ENCODE measurements around the gene FBXW7. TPM values are rescaled to one million over a fixed set of nuclear protein-coding genes. Genes with fewer than 3 reads are reported as not detected.

Gene FBXW7
- total and polyA plus RNA-seq, 2 of the 13 experiments (the other 11 are each of a cell fraction or from before 2014, with no cell fraction given), result 5.0 to 40.9 TPM

GRCh38 chr4:152356428-152357034 lies 179.4 kb downstream of the FBXW7 start:
- no peak for FAIRE-seq
- intact Hi-C loops (cut with micrococcal nuclease; ENCODE audit: unreplicated experiment), result no loop called here
- Histone ChIP-seq H3K79me2 (ENCODE audit: insufficient read depth, low read length) (no peaks in the 10 kb centered on the region), H3K27me3 (ENCODE audit: control insufficient read depth in 1 of 2, insufficient read depth in 2 of 2, low read length in 2 of 2) (no peaks in the 10 kb centered on the region), H3K9me3 (ENCODE audit: low read length) (no peaks in the 10 kb centered on the region), H3K9ac (ENCODE audit: insufficient read depth, low read depth, low read length) (no peak overlapping the region), H3K4me2 (ENCODE audit: low read depth, low read length) (no peak overlapping the region), H3K36me3 (replicated peaks in 1 of 2; ENCODE audit: control insufficient read depth in 1 of 2, insufficient read depth in 2 of 2, low read length in 2 of 2) (no peaks in the 10 kb centered on the region), H4K20me1 (ENCODE audit: insufficient read depth, low read length) (peaks cover 4% of the 10 kb centered on the region; the same call in 1 of the 2 replicates), H3K27ac (ENCODE audit: extremely low read length, insufficient read depth, low read length) (no peak overlapping the region), H2AFZ (ENCODE audit: low read length) (no peak overlapping the region), H3K4me1 (ENCODE audit: insufficient read depth, low read length) (peaks cover 20% of the 10 kb centered on the region), H3K4me3 (replicated peaks in 1 of 3; ENCODE audit: insufficient read depth in 1 of 3, low read depth in 2 of 3, low read length in 3 of 3) (no peak overlapping the region)
- BruUV-seq (replicated peaks), result no TSS peak
- TF ChIP-seq HNRNPH1 (optimal IDR thresholded peaks at IDR 0.05; ENCODE audit: low read depth, low read length) (no peak), STAG1 (CRISPR knock-in tag; IDR thresholded peaks at IDR 0.05) (0 out of 2 replicates have a peak, but pooled peaks have one; percentile 9)
- 95% methylated on average over 1 of the region's 1 CpG for WGBS (ENCODE audit: low lambda C conversion rate)
- POLR2A ChIA-PET, result no interaction called here
- CTCF ChIA-PET (ENCODE audit: low intra/inter-chr PET ratio, low total read pairs), result no interaction called here
- in situ Hi-C loops (cut with HindIII; ENCODE audit: extremely low pct_ligation_motif_present, low pct_unique_long_range_greater_than_20kb), result no loop called here
- ATAC-seq, result peak; percentile 74
- peak; percentile 23 for DNase-seq (ENCODE audit: low spot score)

- DNase-seq (ENCODE audit: low spot score) (peak; percentile 46), FAIRE-seq (peak; percentile 40), ATAC-seq (peak; percentile 86)
- H4K20me1 ChIP-seq (ENCODE audit: insufficient read depth, low read length), result peaks cover 4% of the 10 kb centered on the region; the same call in 1 of the 2 replicates
- H3K4me2 ChIP-seq (ENCODE audit: low read depth, low read length), result peak overlapping the region; percentile 56
- peaks cover 20% of the 10 kb centered on the region for H3K4me1 ChIP-seq (ENCODE audit: insufficient read depth, low read length)
- POLR2A ChIA-PET, result no interaction called here
- no peaks in the 10 kb centered on the region for H3K79me2 ChIP-seq (ENCODE audit: insufficient read depth, low read length)
- in situ Hi-C loops (cut with HindIII; ENCODE audit: extremely low pct_ligation_motif_present, low pct_unique_long_range_greater_than_20kb) (no loop called here), intact Hi-C loops (cut with micrococcal nuclease; ENCODE audit: unreplicated experiment) (no loop called here)
- CTCF ChIA-PET (ENCODE audit: low intra/inter-chr PET ratio, low total read pairs), result no interaction called here
- WGBS (ENCODE audit: low lambda C conversion rate), result 75% methylated on average over 11 of the region's 11 CpGs
- no peak overlapping the region for H3K27ac ChIP-seq (ENCODE audit: extremely low read length, insufficient read depth, low read length)
- no TSS peak for BruUV-seq (replicated peaks)
- H3K9me3 ChIP-seq (ENCODE audit: low read length), result no peaks in the 10 kb centered on the region
- peak overlapping the region; percentile 0; the same call in 1 of the 2 replicates for H3K9ac ChIP-seq (ENCODE audit: insufficient read depth, low read depth, low read length)
- H3K36me3 ChIP-seq (replicated peaks in 1 of 2; ENCODE audit: control insufficient read depth in 1 of 2, insufficient read depth in 2 of 2, low read length in 2 of 2), result no peaks in the 10 kb centered on the region
- no peak overlapping the region for H2AFZ ChIP-seq (ENCODE audit: low read length)
- H3K4me3 ChIP-seq (replicated peaks in 1 of 3; ENCODE audit: insufficient read depth in 1 of 3, low read depth in 2 of 3, low read length in 3 of 3), result 0 out of 6 replicates have a peak overlapping the region, but pooled peaks of 1 of the 3 experiments have one; percentile 7
- H3K27me3 ChIP-seq (ENCODE audit: control insufficient read depth in 1 of 2, insufficient read depth in 2 of 2, low read length in 2 of 2), result no peaks in the 10 kb centered on the region
- no peak for TF ChIP-seq AHDC1 (CRISPR knock-in tag; IDR thresholded peaks at IDR 0.05; ENCODE audit: borderline replicate concordance)
- TF ChIP-seq ZMYM4 (CRISPR knock-in tag; IDR thresholded peaks at IDR 0.05), result peak; percentile 53; the same call in 1 of the 2 replicates
- TF ChIP-seq FOSL2 (CRISPR knock-in tag; IDR thresholded peaks at IDR 0.05), result no peak
- TF ChIP-seq HOXA5 (CRISPR knock-in tag; IDR thresholded peaks at IDR 0.05), result no peak
- no peak for TF ChIP-seq REXO4 (CRISPR knock-in tag; IDR thresholded peaks at IDR 0.05; ENCODE audit: borderline replicate concordance)
- TF ChIP-seq LCORL (IDR thresholded peaks at IDR 0.05), result no peak
- no peak for TF ChIP-seq LCORL (CRISPR knock-in tag; IDR thresholded peaks at IDR 0.05)
- no peak for TF ChIP-seq KMT2B (CRISPR knock-in tag; IDR thresholded peaks at IDR 0.05)
- TF ChIP-seq AKAP8 (CRISPR knock-in tag; IDR thresholded peaks at IDR 0.05), result no peak
- TF ChIP-seq TERF1 (CRISPR knock-in tag; IDR thresholded peaks at IDR 0.05), result no peak
Observed at GRCh38 chr4:152352622-152353116, 183.2 kb downstream of the FBXW7 start.

Measured in HepG2 (cell line).